Choroid plexus epithelial cell (primary cell): ENCODE measurements around the gene SHMT2.

ENCODE experiments used
- DNase-seq: peaks from one replicate; pipeline ENCODE4 v3.0.0-alpha.2; 2010; ENCODE audit warnings: low read depth
- H3K4me3 ChIP-seq: 2 replicates; pipeline ENCODE4 v1.5.1; 2011; ENCODE audit warnings: low read depth, mild to moderate bottlenecking, control low read depth, low read length, moderate library complexity
- TF ChIP-seq, protein P1 (sequence below): conservative IDR thresholded peaks from 2 replicates; pipeline ENCODE4 v1.5.1; 2011; ENCODE audit warnings: low read depth, mild to moderate bottlenecking, control low read depth, inconsistent platforms, low read length, moderate library complexity

The SHMT2 gene

DNA sequence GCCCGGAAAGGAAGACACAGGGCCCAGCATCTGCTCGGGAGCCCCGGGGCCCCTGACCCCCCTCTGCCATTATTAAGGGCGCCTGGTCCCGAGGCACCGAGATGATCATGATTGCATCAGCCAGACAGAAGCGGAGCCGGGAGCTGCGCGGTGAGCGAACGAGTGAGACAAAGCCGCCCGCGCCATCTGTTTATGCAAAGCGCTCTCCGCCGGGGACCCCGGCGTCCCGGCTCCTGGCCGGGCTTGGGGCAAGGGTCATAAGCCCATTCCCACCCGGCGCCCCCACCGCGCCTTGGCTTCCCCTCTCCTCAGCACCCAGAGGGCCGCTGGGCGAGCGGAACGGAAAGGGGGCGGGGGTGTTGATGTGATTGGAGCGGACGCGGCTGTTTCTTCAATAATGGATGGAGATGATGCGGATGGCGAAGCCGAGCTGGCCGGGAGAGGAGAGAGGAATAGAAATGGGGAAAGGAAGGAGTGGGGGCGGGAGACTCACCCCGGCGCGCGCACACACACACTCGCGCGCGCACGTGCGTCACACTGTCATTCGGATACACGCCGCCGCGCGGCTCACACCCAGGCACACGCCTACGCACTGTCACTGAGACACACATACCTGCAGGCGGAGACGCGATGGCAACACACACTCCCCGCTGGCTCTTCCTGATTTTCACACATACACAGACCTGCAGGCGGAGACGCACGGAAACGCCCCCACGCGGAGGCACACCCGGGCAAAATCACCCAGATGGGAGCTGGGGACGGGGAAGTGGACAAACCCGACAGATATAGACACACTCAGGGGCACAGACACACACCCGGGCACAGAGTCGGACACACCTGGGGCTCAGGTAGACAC, 10.8 kb downstream of the SHMT2 start:
- H3K4me3 ChIP-seq: peak overlapping the region; percentile 62
- TF ChIP-seq, protein P1, sequence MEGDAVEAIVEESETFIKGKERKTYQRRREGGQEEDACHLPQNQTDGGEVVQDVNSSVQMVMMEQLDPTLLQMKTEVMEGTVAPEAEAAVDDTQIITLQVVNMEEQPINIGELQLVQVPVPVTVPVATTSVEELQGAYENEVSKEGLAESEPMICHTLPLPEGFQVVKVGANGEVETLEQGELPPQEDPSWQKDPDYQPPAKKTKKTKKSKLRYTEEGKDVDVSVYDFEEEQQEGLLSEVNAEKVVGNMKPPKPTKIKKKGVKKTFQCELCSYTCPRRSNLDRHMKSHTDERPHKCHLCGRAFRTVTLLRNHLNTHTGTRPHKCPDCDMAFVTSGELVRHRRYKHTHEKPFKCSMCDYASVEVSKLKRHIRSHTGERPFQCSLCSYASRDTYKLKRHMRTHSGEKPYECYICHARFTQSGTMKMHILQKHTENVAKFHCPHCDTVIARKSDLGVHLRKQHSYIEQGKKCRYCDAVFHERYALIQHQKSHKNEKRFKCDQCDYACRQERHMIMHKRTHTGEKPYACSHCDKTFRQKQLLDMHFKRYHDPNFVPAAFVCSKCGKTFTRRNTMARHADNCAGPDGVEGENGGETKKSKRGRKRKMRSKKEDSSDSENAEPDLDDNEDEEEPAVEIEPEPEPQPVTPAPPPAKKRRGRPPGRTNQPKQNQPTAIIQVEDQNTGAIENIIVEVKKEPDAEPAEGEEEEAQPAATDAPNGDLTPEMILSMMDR: no peak
- peak; percentile 53 for DNase-seq

DNA sequence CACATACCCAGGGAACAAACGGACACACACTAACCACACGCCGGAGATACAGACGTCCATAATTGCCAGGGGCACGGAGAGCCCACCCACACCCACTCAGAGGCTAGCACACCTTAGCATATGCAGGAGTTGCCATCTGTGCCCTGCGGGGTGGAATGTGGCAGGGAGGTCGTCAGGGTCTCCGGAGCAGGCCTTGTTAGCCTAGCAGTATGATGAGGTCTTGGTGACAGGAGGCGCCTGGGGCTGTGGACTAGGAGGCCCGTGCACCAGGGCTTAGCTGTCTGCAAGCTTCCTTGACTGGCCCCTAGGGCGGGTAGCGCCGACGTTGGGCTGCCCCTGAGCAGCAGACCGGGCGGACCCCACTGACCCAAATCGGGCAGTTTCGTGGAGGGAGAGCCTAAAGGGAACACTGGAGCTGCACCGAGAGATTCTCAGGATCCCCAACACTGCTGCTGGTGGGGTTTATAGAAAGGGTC, 11.5 kb downstream of the SHMT2 start:
- no peak for DNase-seq
- TF ChIP-seq, protein P1: peak; percentile 4
- H3K4me3 ChIP-seq: peak overlapping the region; percentile 62

DNA sequence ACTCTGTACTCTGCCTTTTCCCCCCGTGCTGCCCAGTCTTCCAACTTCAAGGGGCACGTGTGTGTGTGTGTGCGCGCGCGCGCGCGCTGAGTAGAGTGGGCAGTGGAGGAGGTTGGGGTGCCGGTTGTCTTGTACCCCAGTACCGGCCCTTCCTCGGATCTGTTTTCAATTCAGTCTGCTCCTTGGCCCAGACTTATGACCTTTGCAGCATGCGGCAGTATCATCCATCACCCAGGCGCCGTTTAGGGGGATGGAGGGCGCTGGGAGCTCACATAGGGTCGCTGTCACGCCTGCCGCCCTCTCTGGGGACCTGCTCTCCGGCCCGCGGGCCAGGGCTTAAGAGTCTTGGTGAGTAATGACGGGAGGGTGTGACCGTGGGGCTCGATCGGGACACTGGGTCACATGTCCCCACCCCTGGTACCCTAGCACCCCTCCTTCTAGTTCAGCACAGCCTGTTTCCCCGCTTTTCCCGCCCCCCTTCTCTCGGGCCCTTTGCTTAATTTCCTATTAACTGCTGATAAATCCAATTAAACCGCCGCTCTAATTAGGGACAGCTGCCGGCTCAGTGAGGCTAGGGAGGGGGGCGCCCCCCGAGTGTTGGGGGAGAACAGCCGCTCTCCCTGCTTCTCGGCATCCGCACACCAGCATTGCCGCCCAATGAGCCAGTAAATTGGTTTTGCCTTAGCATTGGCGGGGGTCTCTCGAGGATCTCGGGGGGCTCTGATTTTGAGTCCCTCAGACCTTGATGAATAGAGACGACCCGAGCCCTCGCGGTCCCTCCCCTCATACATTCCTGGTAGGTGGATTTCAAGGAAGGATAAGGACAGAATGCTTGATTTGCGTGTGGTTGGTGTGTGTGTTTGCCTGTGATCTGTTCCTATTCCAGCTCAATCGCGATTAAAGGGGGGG, 12.1 kb downstream of the SHMT2 start:
- DNase-seq: no peak
- TF ChIP-seq, protein P1: no peak
- no peak overlapping the region for H3K4me3 ChIP-seq

DNA sequence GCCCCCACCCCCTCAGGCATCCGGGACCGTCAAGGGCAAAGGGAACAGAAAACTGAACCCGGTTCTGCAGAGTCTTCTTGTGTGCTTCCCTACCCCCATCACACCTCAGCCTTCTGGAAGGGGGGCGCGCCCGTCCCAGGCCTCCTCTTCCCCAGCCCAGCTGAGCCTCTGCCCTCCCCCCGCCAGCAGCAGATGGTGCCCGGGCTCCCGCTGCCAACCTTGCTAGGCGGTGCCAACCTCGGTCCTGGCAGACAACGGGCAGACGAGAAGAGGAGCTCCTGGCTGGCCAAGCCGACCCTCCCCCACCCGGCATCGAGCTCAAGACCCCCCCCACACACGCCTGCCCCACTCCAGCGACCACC, 12.8 kb downstream of the SHMT2 start:
- DNase-seq: no peak
- TF ChIP-seq, protein P1: no peak
- H3K4me3 ChIP-seq: no peak overlapping the region

DNA sequence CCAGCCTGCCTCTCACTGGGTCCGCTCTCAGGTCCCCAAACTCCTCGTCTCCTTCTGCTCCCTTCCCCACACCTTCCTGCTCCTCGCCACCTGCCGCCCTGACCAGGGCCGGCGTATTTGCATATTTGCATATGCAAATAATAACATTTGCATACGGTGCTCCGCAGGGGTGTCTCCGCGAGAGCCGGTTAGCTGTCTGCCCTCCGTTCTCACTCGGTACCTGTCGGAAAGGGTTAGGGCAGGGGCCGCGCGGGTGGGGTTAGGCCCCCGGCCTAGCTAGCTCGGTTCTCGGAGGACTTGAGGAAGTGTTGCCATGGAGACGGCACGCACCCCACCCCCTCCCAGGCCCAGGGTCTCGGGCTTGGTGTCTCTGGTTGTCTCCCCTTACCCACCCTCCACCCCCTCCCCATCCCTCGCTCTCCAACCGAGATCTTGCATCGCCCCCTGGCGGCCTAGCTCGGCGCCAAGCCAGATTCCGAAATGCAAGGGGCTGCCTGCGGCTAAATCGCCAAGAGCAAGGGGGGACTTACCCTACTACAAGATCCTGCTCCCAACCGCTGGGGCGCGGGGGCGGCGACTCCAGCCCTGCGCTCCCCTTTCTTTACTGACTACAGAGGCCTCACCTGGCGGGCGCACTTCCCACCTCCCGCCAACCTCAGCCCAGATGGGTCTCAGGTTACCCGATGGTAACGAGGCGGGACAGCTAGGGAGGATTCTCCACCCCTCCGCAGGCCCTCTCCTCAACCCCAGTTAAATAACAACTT, 13.4 kb downstream of the SHMT2 start:
- TF ChIP-seq, protein P1: peak; percentile 73
- H3K4me3 ChIP-seq: peak overlapping the region; percentile 17
- DNase-seq: peak; percentile 52

DNA sequence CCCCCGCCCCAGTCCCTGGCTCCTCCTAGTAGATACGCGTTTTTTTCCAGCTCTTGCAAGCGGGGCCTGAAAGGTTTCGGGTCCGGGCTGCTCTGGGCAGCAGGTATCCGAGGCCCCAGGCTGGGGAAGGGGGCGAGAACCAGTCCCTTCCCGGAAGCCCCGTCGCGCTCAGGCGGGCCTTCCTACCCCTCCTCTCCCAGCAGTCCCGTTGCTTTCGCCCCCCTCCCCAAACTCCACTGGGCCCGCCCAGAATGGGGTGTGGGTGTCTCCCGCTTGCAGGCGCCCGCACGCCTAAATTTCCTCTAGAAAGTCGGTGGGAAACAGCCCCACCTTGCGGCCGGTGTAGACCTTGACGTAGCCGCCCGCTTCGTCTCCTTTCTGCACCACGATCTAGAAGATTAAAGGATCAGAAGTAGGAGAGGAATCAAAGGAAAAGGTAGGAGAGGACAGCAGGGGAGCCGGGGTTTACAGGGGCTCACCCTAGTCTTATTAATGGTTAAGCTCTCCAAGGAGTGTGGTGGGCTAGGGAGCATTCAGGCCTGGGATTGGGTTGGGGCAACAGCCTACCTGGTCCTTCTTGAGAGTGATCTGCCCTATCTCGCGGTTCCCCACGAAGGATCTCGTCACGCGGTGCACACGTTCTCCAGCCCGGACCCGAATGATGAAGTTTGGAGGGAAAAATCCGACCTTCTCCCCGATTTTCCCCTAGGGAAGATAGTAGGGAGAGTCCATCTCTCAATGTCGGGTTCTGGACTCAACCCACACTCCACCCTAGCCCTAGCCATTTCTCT, 14.2 kb downstream of the SHMT2 start:
- TF ChIP-seq, protein P1: peak; percentile 79
- DNase-seq: peak; percentile 73
- peak overlapping the region; percentile 30 for H3K4me3 ChIP-seq
